GM18520 (cell line): Measurements from ENCODE around the gene USH1G.

Source experiments
- ATAC-seq: cut with Tn5 transposase; IDR thresholded peaks from one replicate; pipeline ENCODE4 v1.9.1; 2021; ENCODE audit not compliant: unreplicated experiment

Gene USH1G

GRCh38 chr17:74954665-74955421, 31.8 kb upstream of the USH1G start:
- no peak for ATAC-seq

GRCh38 chr17:74954115-74954514, 31.1 kb upstream of the USH1G start:
- ATAC-seq, result no peak

- ATAC-seq, result no peak
Measured at GRCh38 chr17:74953134-74953687, 30.2 kb upstream of the USH1G start.

- ATAC-seq, result no peak
Measured at GRCh38 chr17:74952431-74953133, 29.5 kb upstream of the USH1G start.

GRCh38 chr17:74951680-74952421, 28.8 kb upstream of the USH1G start:
- no peak for ATAC-seq

GRCh38 chr17:74951065-74951464, 28.0 kb upstream of the USH1G start:
- ATAC-seq, result no peak

- ATAC-seq, result no peak
Measured at GRCh38 chr17:74950207-74950606, 27.2 kb upstream of the USH1G start.

GRCh38 chr17:74949455-74950115, 26.5 kb upstream of the USH1G start:
- ATAC-seq, result no peak

GRCh38 chr17:74947041-74947754, 24.1 kb upstream of the USH1G start:
- ATAC-seq, result no peak

GRCh38 chr17:74946641-74947040, 23.6 kb upstream of the USH1G start:
- ATAC-seq, result no peak

GRCh38 chr17:74945543-74945942, 22.5 kb upstream of the USH1G start:
- ATAC-seq, result peak; percentile 59

GRCh38 chr17:74943808-74944522, 20.9 kb upstream of the USH1G start:
- ATAC-seq, result no peak

GRCh38 chr17:74941128-74941725, 18.2 kb upstream of the USH1G start:
- ATAC-seq, result no peak

- ATAC-seq, result no peak
Measured at GRCh38 chr17:74939534-74939933, 16.5 kb upstream of the USH1G start.

- ATAC-seq, result no peak
Measured at GRCh38 chr17:74938194-74938950, 15.3 kb upstream of the USH1G start.

- no peak for ATAC-seq
Measured at GRCh38 chr17:74937064-74938051, 14.3 kb upstream of the USH1G start.

- no peak for ATAC-seq
Measured at GRCh38 chr17:74936470-74936799, 13.4 kb upstream of the USH1G start.
